IPS DF 4.7 (cell line): Measurements from ENCODE around the gene PGM2L1.
"Not testable (repeated sequence)": the region's sequence is repeated elsewhere in the genome, so short reads cannot be mapped to it uniquely, and the experiment has no call there.

Source experiments
- DNase-seq: peaks from one replicate; pipeline ENCODE4 v3.0.0-alpha.2; 2013; ENCODE audit warnings: low spot score; ENCODE audit errors: extremely low read depth

PGM2L1 gene

GRCh38 chr11:74398244-74399159 is at the start of gene PGM2L1:
PGM2L1 (minus strand) TSS chr11:74398433; CDS start chr11:74398161, 272 bp downstream.
- DNase-seq, result peak; percentile 79

GRCh38 chr11:74447720-74448119 is 49.5 kb upstream of the PGM2L1 start:
- DNase-seq, result no peak

- no peak for DNase-seq
Measured at GRCh38 chr11:74446532-74446938, 48.3 kb upstream of the PGM2L1 start.

GRCh38 chr11:74444173-74444826 is 46.1 kb upstream of the PGM2L1 start:
- no peak for DNase-seq

GRCh38 chr11:74443071-74443864 is 45.0 kb upstream of the PGM2L1 start:
- no peak for DNase-seq

GRCh38 chr11:74442636-74443035 is 44.4 kb upstream of the PGM2L1 start:
- no peak for DNase-seq

- no peak for DNase-seq
Measured at GRCh38 chr11:74438681-74439080, 40.4 kb upstream of the PGM2L1 start.

GRCh38 chr11:74437441-74438042 is 39.3 kb upstream of the PGM2L1 start:
- DNase-seq, result no peak

GRCh38 chr11:74434528-74434927 is 36.3 kb upstream of the PGM2L1 start:
- DNase-seq, result no peak

- no peak for DNase-seq
Measured at GRCh38 chr11:74429205-74429604, 31.0 kb upstream of the PGM2L1 start.

- DNase-seq, result no peak
Measured at GRCh38 chr11:74427384-74427886, 29.2 kb upstream of the PGM2L1 start.

GRCh38 chr11:74425100-74425499 is 26.9 kb upstream of the PGM2L1 start:
- no peak for DNase-seq

GRCh38 chr11:74418509-74418895 is 20.3 kb upstream of the PGM2L1 start:
- no peak for DNase-seq

- no peak for DNase-seq
Measured at GRCh38 chr11:74417860-74418508, 19.8 kb upstream of the PGM2L1 start.

GRCh38 chr11:74417379-74417804 is 19.2 kb upstream of the PGM2L1 start:
- no peak for DNase-seq

- not testable (repeated sequence) for DNase-seq
Measured at GRCh38 chr11:74416974-74417373, 18.7 kb upstream of the PGM2L1 start.

- DNase-seq, result no peak
Measured at GRCh38 chr11:74412733-74413359, 14.6 kb upstream of the PGM2L1 start.

GRCh38 chr11:74412321-74412720 is 14.1 kb upstream of the PGM2L1 start:
- DNase-seq, result no peak

- DNase-seq, result no peak
Measured at GRCh38 chr11:74409633-74410032, 11.4 kb upstream of the PGM2L1 start.
